ENCODE data around the gene RNF187. TPM values are rescaled to one million over a fixed set of nuclear protein-coding genes. Genes with fewer than 3 reads are reported as not detected.

The RNF187 gene
- total and polyA plus RNA-seq, 4 donors = 27.5 to 130 (median 37.2) TPM

GRCh38 chr1:228488125-228488817, 1.1 kb downstream of the RNF187 start:
- WGBS, 2 donors = 39 to 52% methylated on average over 18 of the region's 18 CpGs
- Histone ChIP-seq H3K9me3 (ENCODE audit: control insufficient read depth in 4 of 4, insufficient read depth in 3 of 4, low read length in 3 of 4) (no peaks in the 10 kb centered on the region), H3K27ac (ENCODE audit: low read depth in 1 of 2, low read length in 1 of 2) (no peak overlapping the region), H3K4me1 (ENCODE audit: control insufficient read depth in 5 of 5, insufficient read depth in 5 of 5, low read length in 5 of 5) (peaks cover 0 to 21% (median 9%) of the 10 kb centered on the region in 5 donors), H3K9ac (ENCODE audit: insufficient read depth in 1 of 2, low read length in 2 of 2) (peak overlapping the region; percentile 63 to 70), H3K4me3 (peak overlapping the region; percentile 90), H3K36me3 (ENCODE audit: control insufficient read depth in 4 of 4, insufficient read depth in 4 of 4, low read length in 4 of 4) (peaks cover 0 to 19% (median 14%) of the 10 kb centered on the region in 4 donors), H3K27me3 (ENCODE audit: control insufficient read depth in 3 of 3, insufficient read depth in 3 of 3, low read length in 2 of 3) (no peaks in the 10 kb centered on the region)
- no peak for ATAC-seq (ENCODE audit: insufficient read depth, low FRiP score)
- no peak for TF ChIP-seq CTCF (IDR thresholded peaks at IDR 0.05; ENCODE audit: control extremely low read depth, extremely low read depth)
- DNase-seq = peak in 1 of 3 donors; percentile 25

DNA sequence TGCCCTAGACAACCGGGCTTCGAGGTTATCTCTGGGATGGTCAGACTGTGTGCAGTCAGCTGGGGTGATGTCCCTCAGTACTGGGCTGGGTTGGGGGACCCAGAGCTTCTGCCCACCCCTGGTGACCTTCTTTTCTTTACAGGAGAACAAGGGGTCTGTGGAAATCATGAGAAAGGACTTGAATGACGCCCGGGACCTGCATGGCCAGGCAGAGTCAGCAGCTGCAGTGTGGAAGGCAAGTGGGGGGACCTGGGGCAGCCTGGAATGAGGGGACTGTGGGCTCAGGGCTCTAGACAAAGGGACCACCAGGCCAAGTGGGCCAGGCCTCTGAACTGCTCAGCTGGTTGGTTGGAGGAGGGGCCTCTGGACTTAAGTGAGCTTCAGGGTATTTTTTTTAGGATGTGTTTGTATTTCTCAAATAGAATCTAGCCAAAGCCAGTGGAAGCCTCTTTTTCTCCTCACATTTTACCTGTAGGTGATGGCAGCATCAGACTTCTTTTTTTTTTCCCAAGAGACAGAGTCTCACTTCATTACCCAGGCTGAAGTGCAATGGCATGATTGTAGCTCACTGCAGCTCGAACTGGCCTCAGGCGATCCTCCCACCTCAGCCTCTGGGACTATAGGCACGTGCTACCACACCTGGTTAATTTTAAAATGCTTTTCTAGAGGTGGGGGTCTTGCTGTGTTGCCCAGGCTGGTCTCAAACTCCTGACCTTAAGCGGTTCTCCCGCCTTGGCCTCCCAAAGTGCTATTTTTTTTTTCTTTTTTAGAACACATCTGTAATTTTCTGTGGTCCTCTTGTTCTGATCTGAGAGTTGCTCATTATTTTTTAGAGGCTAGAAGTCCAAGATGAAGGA, 1.9 kb downstream of the RNF187 start:
- H3K9me3 ChIP-seq (ENCODE audit: control insufficient read depth in 4 of 4, insufficient read depth in 3 of 4, low read length in 3 of 4) = no peaks in the 10 kb centered on the region
- no peak overlapping the region for H3K4me3 ChIP-seq

DNA sequence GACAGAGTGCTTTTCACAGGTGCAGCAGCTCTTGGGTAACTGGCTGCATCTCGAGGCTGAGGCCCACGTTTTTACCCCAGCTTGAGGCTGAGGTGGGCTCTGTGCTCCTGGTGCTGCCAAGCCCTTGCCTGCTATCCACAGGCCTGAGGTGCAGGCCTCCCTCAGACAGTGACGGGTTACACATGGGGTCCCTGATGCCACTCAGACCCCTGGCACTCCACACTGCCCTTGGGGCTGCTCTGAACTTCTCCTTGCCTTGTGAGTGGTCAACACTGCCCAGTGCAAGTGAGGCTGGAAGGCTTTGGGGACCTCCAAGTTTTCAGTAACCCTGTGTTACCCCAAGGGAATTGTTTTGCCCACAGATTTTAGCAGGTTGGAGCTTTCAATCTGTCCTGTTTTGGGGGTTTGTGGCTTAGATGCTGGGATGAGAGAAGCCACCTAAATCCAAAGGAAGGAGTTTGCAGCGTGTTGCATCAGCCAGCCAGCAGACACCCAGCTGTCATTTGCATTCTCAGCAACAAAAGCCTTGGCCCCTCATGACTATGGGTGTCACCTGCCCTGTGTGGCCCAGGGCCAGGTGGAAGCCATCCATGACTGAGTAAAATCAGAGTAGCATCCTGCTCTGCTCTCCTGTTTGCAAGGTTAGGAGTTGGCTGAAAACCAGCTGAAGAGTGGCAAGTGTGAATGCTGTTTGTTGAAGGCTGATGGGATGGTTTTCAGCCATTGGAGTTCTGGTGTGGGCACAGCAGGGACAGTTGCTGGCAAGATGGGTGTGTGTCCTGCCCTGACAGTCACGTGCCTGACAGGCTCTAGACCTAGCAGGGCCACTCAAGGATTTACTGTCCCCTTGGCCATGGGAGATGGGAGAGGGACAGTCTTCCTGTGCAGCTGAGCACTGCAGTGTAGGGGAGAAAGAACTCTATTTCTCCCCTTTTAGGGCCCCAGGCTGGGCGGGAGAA, 3.2 kb downstream of the RNF187 start:
- Histone ChIP-seq H3K27me3 (ENCODE audit: control insufficient read depth in 3 of 3, insufficient read depth in 3 of 3, low read length in 2 of 3) (no peaks in the 10 kb centered on the region), H3K9me3 (ENCODE audit: control insufficient read depth in 4 of 4, insufficient read depth in 3 of 4, low read length in 3 of 4) (no peaks in the 10 kb centered on the region), H3K4me1 (ENCODE audit: control insufficient read depth in 5 of 5, insufficient read depth in 5 of 5, low read length in 5 of 5) (peaks cover 0 to 19% (median 9%) of the 10 kb centered on the region in 5 donors), H3K4me3 (no peak overlapping the region), H3K36me3 (ENCODE audit: control insufficient read depth in 4 of 4, insufficient read depth in 4 of 4, low read length in 4 of 4) (peaks cover 9 to 37% (median 23%) of the 10 kb centered on the region in 4 donors), H3K27ac (ENCODE audit: low read depth in 1 of 2, low read length in 1 of 2) (no peak overlapping the region), H3K9ac (ENCODE audit: insufficient read depth in 1 of 2, low read length in 2 of 2) (no peak overlapping the region)
- DNase-seq = no peak
- no peak for ATAC-seq (ENCODE audit: insufficient read depth, low FRiP score)
- TF ChIP-seq CTCF (IDR thresholded peaks at IDR 0.05; ENCODE audit: control extremely low read depth, extremely low read depth) = no peak
- WGBS, 2 donors = 89 to 91% methylated on average over 6 of the region's 6 CpGs

More for the DNA sequence above, 1.9 kb downstream of the RNF187 start:
- 92 to 94% methylated on average over 9 of the region's 9 CpGs for WGBS, 2 donors
- Histone ChIP-seq H3K4me1 (ENCODE audit: control insufficient read depth in 5 of 5, insufficient read depth in 5 of 5, low read length in 5 of 5) (peaks cover 0 to 21% (median 9%) of the 10 kb centered on the region in 5 donors), H3K9ac (ENCODE audit: insufficient read depth in 1 of 2, low read length in 2 of 2) (peak overlapping the region in 1 of 2 donors; percentile 2), H3K36me3 (ENCODE audit: control insufficient read depth in 4 of 4, insufficient read depth in 4 of 4, low read length in 4 of 4) (peaks cover 3 to 26% (median 19%) of the 10 kb centered on the region in 4 donors), H3K27me3 (ENCODE audit: control insufficient read depth in 3 of 3, insufficient read depth in 3 of 3, low read length in 2 of 3) (no peaks in the 10 kb centered on the region), H3K27ac (ENCODE audit: low read depth in 1 of 2, low read length in 1 of 2) (no peak overlapping the region)
- DNase-seq (no peak), ATAC-seq (ENCODE audit: insufficient read depth, low FRiP score) (no peak)
- TF ChIP-seq CTCF (IDR thresholded peaks at IDR 0.05; ENCODE audit: control extremely low read depth, extremely low read depth) = no peak
